Panc1 (cell line): ENCODE results near the gene PHF20.

Source experiments
- REST ChIP-seq, 2 experiments: IDR thresholded peaks; 2 replicates each; pipeline ENCODE4 v1.6.1; 2011 to 2012; ENCODE audit warnings: low read depth in 2 of 2, control low read depth in 1 of 2, low read length in 1 of 2, mild to moderate bottlenecking in 1 of 2, moderate library complexity in 1 of 2; ENCODE audit not compliant: insufficient read depth in 1 of 2
- SIN3A ChIP-seq: IDR thresholded peaks from 2 replicates; pipeline ENCODE4 v1.6.1; 2012; ENCODE audit warnings: low read depth, mild to moderate bottlenecking, low read length, moderate library complexity, borderline replicate concordance; ENCODE audit not compliant: insufficient read depth
- TCF7L2 ChIP-seq: IDR thresholded peaks from 2 replicates; pipeline ENCODE4 v1.6.1; 2011; ENCODE audit warnings: mild to moderate bottlenecking, low read depth, low read length, inconsistent platforms
- TF ChIP-seq, protein P1 (sequence below): fragments of 450-650 bp; IDR thresholded peaks from 2 replicates; pipeline ENCODE4 v1.5.1; 2017; ENCODE audit warnings: mild to moderate bottlenecking

DNA sequence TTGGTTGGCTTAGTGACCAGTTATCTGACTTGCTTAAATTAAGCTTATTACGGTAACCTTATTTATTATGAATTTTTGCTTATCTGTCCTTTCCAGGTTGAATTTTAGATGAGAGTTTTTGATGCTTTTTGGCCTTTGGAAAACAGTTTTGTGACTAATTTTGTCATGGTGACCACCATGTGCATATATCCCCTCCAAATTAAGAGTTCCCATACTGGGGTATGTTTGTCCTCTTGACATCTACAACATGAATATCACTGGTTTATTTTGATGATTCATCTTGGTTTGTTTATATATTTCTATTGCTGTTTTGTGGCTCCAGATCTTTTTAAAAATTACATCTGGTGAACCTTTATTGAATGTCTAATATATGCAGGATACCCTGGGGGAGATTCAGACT, 61.4 kb downstream of the PHF20 start:
- TF ChIP-seq, protein P1, sequence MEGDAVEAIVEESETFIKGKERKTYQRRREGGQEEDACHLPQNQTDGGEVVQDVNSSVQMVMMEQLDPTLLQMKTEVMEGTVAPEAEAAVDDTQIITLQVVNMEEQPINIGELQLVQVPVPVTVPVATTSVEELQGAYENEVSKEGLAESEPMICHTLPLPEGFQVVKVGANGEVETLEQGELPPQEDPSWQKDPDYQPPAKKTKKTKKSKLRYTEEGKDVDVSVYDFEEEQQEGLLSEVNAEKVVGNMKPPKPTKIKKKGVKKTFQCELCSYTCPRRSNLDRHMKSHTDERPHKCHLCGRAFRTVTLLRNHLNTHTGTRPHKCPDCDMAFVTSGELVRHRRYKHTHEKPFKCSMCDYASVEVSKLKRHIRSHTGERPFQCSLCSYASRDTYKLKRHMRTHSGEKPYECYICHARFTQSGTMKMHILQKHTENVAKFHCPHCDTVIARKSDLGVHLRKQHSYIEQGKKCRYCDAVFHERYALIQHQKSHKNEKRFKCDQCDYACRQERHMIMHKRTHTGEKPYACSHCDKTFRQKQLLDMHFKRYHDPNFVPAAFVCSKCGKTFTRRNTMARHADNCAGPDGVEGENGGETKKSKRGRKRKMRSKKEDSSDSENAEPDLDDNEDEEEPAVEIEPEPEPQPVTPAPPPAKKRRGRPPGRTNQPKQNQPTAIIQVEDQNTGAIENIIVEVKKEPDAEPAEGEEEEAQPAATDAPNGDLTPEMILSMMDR = no peak
- no peak for TF ChIP-seq SIN3A
- TF ChIP-seq REST (IDR thresholded peaks at IDR 0.05; ENCODE audit: insufficient read depth in 1 of 2, low read depth in 2 of 2, low read length in 1 of 2) = no peak
- TF ChIP-seq TCF7L2 = no peak
